DND-41 (cell line): ENCODE results near the gene GAREM2.

ENCODE experiments used
- CTCF ChIP-seq: IDR thresholded peaks from 2 replicates; pipeline ENCODE4 v1.5.1; 2012; ENCODE audit warnings: borderline replicate concordance, low read length, moderate library complexity, mild to moderate bottlenecking; ENCODE audit not compliant: poor library complexity, severe bottlenecking; ENCODE audit errors: extremely low read depth
- EZH2 ChIP-seq: IDR thresholded peaks from 3 replicates; pipeline ENCODE4 v1.6.1; 2012; ENCODE audit warnings: borderline replicate concordance, low read depth, mild to moderate bottlenecking, moderate library complexity, low read length, inconsistent platforms; ENCODE audit not compliant: severe bottlenecking

DNA sequence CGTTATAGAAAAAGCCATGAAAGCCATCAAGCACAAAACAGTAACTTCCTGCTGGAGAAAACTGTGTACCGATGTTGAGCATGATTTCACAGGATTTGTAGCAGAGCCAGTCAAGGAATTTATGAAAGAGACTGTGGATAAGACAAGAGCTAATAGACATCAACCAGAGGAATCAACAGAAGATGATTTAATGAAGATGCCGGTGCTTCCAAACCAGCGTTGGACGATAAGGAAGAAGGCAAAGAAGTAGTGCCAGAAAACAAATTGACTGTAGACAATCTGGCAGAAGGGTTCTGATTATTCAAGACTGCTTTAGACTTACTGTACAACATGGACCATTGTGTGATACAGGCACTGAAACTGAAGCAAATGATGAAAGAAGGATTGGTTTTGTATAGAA lies 49.5 kb upstream of the GAREM2 start:
- TF ChIP-seq CTCF (no peak), EZH2 (no peak)
